Measurements from ENCODE around the gene GIMAP8.
"Not testable (repeated sequence)": the region's sequence is repeated elsewhere in the genome, so short reads cannot be mapped to it uniquely, and the experiment has no call there.

GIMAP8 gene

DNA sequence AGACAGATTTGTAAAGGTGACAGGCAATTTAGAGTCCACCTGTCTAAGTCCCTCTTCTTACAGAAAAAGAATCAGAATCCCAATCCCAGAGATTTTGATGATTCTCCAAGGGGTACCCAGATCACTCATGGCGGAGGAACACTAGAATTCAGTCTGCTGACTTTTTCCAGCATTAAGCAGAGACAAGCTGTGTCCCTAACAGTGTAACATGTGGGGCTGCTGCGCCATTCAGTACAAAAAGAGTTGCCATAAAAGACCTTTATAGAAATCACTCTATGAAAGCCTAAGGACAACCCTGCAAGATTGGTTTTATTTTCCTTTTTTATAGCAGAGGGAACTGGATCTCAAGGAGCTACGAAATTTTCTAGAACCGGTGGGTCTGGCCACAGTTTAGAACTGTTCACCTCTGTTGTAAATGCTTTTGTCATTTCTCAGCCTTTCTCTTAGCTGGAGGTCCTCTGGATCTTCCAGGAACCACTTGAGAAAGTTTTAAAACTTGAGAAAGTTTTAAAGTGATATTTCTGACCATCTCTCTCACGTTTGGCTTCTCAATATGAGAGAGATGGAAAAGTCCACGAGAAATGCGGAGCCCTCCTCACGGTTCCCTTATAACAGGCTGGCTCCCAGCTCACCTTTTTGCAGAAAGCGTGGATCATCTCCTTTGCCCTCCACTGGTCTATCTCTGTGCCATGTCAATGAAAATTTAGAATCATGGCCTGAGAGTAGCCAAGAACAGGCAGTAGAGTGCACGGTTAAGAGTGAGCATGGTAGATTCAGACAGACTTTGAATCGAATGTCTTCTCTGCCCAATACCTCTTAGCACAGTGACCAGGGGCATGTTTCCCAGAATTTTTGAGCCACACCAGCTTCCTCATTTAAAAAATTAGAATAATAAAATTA is 65.1 kb downstream of the GIMAP8 start:
- TF ChIP-seq, protein P1, sequence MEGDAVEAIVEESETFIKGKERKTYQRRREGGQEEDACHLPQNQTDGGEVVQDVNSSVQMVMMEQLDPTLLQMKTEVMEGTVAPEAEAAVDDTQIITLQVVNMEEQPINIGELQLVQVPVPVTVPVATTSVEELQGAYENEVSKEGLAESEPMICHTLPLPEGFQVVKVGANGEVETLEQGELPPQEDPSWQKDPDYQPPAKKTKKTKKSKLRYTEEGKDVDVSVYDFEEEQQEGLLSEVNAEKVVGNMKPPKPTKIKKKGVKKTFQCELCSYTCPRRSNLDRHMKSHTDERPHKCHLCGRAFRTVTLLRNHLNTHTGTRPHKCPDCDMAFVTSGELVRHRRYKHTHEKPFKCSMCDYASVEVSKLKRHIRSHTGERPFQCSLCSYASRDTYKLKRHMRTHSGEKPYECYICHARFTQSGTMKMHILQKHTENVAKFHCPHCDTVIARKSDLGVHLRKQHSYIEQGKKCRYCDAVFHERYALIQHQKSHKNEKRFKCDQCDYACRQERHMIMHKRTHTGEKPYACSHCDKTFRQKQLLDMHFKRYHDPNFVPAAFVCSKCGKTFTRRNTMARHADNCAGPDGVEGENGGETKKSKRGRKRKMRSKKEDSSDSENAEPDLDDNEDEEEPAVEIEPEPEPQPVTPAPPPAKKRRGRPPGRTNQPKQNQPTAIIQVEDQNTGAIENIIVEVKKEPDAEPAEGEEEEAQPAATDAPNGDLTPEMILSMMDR (IDR thresholded peaks at IDR 0.05; ENCODE audit: low read depth, low read length): no peak
- no peak overlapping the region for H3K4me3 ChIP-seq (ENCODE audit: low read depth, low read length)

GRCh38 chr7:150516956-150517745 is 66.7 kb downstream of the GIMAP8 start:
- Histone ChIP-seq H3K4me3 (ENCODE audit: low read depth, low read length) (no peak overlapping the region), H3K27me3 (peaks cover 30% of the 10 kb centered on the region), H3K36me3 (no peaks in the 10 kb centered on the region), H3K9me3 (no peaks in the 10 kb centered on the region), H3K4me1 (no peaks in the 10 kb centered on the region)
- DNase-seq: no peak
- TF ChIP-seq, protein P1 (IDR thresholded peaks at IDR 0.05; ENCODE audit: low read depth, low read length): no peak

More for the DNA sequence above, 65.1 kb downstream of the GIMAP8 start:
- no peaks in the 10 kb centered on the region for H3K4me1 ChIP-seq
- no peaks in the 10 kb centered on the region for H3K36me3 ChIP-seq
- peaks cover 30% of the 10 kb centered on the region for H3K27me3 ChIP-seq
- H3K9me3 ChIP-seq: no peaks in the 10 kb centered on the region
- no peak for DNase-seq

DNA sequence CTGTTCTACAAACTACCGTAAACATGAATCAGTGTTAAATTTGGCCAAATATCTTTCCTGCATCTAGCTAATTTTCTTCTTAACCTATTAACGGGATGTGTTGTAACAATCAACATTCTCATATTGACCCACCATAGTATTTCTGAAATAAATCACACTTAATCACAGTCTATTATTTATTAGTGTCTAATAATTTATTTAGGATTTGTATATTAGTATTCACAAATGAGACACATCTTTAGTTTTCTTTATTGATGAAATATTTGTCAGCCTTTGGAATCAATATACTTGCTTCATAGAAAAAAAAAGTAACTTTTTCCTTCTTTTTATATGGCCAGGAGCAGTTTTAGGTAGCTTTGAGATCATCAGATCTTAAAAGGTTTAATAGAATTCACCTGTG is 68.9 kb downstream of the GIMAP8 start:
- Histone ChIP-seq H3K4me1 (no peaks in the 10 kb centered on the region), H3K27me3 (peaks cover 28% of the 10 kb centered on the region), H3K9me3 (no peaks in the 10 kb centered on the region), H3K4me3 (ENCODE audit: low read depth, low read length) (no peak overlapping the region), H3K36me3 (no peaks in the 10 kb centered on the region)
- DNase-seq: no peak
- TF ChIP-seq, protein P1 (IDR thresholded peaks at IDR 0.05; ENCODE audit: low read depth, low read length): no peak

DNA sequence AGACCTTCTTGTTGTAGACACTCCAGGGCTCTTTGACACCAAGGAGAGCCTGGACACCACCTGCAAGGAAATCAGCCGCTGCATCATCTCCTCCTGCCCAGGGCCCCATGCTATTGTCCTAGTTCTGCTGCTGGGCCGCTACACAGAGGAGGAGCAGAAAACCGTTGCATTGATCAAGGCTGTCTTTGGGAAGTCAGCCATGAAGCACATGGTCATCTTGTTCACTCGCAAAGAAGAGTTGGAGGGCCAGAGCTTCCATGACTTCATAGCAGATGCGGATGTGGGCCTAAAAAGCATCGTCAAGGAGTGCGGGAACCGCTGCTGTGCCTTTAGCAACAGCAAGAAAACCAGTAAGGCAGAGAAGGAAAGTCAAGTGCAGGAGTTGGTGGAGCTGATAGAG is 69.7 kb downstream of the GIMAP8 start:
- H3K4me1 ChIP-seq: no peaks in the 10 kb centered on the region
- peaks cover 21% of the 10 kb centered on the region for H3K27me3 ChIP-seq
- no peak overlapping the region for H3K4me3 ChIP-seq (ENCODE audit: low read depth, low read length)
- no peaks in the 10 kb centered on the region for H3K9me3 ChIP-seq
- no peaks in the 10 kb centered on the region for H3K36me3 ChIP-seq
- DNase-seq: no peak
- TF ChIP-seq, protein P1 (IDR thresholded peaks at IDR 0.05; ENCODE audit: low read depth, low read length): no peak

- not testable (repeated sequence) for H3K9me3 ChIP-seq; H3K4me1 ChIP-seq; H3K4me3 ChIP-seq (ENCODE audit: low read depth, low read length); H3K36me3 ChIP-seq; DNase-seq
- H3K27me3 ChIP-seq: peaks cover 13% of the 10 kb centered on the region; the same call in 1 of the 2 replicates
These were observed 72.5 kb downstream of the GIMAP8 start for GRCh38 chr7:150522931-150523330.

DNA sequence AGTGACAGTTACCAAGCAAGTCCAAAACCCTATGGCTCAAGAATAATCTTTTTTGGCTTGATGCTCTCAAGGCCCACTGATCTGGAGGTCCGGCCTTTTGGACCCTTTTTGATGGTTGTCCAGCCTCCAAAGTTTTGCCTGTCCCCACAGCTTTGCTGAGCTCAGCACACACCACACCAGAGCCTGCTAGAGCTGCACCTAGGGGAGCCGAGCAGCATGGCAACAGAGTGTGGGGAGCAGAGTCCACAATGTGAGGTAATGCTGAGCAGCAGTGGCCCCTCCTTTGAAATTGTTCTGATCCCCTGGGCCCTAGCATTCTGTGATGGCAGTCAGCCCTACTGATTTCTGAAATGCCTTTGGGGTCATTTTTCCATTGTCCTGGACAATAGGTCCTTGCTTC is 73.6 kb downstream of the GIMAP8 start:
- TF ChIP-seq, protein P1 (IDR thresholded peaks at IDR 0.05; ENCODE audit: low read depth, low read length): no peak

More for the DNA sequence above, 73.6 kb downstream of the GIMAP8 start:
- H3K4me1 ChIP-seq: no peaks in the 10 kb centered on the region
- no peak overlapping the region for H3K4me3 ChIP-seq (ENCODE audit: low read depth, low read length)
- DNase-seq: no peak
- peaks cover 6% of the 10 kb centered on the region; the same call in 1 of the 2 replicates for H3K27me3 ChIP-seq
- no peaks in the 10 kb centered on the region for H3K36me3 ChIP-seq
- no peaks in the 10 kb centered on the region for H3K9me3 ChIP-seq

Measured in BE2C (cell line).